Measurements from ENCODE around the gene APEX1. TPM values are rescaled to one million over a fixed set of nuclear protein-coding genes. Genes with fewer than 3 reads are reported as not detected.

The APEX1 gene
- total RNA-seq, 1 experiment from 2014 or later = 176 TPM

DNA sequence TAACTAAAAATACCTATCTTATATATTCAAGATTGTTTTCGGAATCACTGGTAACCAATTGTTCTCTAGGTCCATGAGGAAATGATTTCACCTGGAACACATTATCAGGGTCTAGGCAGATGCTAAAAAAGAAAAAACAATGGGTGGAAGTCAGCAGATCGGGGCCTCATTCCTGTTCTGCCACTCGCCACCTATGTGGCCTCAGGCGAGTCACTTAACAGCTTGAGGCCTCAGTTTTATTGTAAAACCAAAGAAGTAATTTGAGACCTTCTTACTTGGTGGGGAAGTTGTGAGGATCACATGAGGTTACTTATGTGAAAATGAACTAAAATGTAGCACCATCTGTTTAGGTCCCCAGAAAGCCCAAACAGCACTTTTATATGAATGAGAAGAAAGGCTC lies 44.1 kb downstream of the APEX1 start:
- Histone ChIP-seq H3K36me3 (ENCODE audit: control insufficient read depth, insufficient read depth, low read length) (no peaks in the 10 kb centered on the region), H3K27me3 (replicated peaks; ENCODE audit: control insufficient read depth, insufficient read depth, low read length) (no peaks in the 10 kb centered on the region), H3K9me3 (no peaks in the 10 kb centered on the region), H3K4me1 (peaks cover 7% of the 10 kb centered on the region; the same call in 1 of the 2 replicates), H3K4me3 (ENCODE audit: low read depth, low read length) (no peak overlapping the region)
- Mint-ChIP-seq H3K9me3 (ENCODE audit: unreplicated experiment) (peaks cover 6% of the 10 kb centered on the region), H3K27me3 (ENCODE audit: insufficient read depth, unreplicated experiment) (peaks cover 3% of the 10 kb centered on the region), H3K27ac (ENCODE audit: unreplicated experiment) (no peak overlapping the region), H3K36me3 (ENCODE audit: insufficient read depth, unreplicated experiment) (no peaks in the 10 kb centered on the region), H3K4me1 (ENCODE audit: low read depth, unreplicated experiment) (peaks cover 17% of the 10 kb centered on the region), H3K4me3 (ENCODE audit: unreplicated experiment) (no peak overlapping the region)
- CTCF ChIA-PET = no interaction called here
- DNase-seq = no peak
- intact Hi-C loops (cut with micrococcal nuclease; ENCODE audit: unreplicated experiment) = no loop called here
- TF ChIP-seq, protein P1, sequence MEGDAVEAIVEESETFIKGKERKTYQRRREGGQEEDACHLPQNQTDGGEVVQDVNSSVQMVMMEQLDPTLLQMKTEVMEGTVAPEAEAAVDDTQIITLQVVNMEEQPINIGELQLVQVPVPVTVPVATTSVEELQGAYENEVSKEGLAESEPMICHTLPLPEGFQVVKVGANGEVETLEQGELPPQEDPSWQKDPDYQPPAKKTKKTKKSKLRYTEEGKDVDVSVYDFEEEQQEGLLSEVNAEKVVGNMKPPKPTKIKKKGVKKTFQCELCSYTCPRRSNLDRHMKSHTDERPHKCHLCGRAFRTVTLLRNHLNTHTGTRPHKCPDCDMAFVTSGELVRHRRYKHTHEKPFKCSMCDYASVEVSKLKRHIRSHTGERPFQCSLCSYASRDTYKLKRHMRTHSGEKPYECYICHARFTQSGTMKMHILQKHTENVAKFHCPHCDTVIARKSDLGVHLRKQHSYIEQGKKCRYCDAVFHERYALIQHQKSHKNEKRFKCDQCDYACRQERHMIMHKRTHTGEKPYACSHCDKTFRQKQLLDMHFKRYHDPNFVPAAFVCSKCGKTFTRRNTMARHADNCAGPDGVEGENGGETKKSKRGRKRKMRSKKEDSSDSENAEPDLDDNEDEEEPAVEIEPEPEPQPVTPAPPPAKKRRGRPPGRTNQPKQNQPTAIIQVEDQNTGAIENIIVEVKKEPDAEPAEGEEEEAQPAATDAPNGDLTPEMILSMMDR (IDR thresholded peaks at IDR 0.05; ENCODE audit: insufficient read depth in 1 of 2, low read depth in 1 of 2, low read length in 1 of 2, severe bottlenecking in 1 of 2, unreplicated experiment in 1 of 2) = no peak
- POLR2A ChIA-PET = no interaction called here
- no TSS peak for BruUV-seq (replicated peaks)

DNA sequence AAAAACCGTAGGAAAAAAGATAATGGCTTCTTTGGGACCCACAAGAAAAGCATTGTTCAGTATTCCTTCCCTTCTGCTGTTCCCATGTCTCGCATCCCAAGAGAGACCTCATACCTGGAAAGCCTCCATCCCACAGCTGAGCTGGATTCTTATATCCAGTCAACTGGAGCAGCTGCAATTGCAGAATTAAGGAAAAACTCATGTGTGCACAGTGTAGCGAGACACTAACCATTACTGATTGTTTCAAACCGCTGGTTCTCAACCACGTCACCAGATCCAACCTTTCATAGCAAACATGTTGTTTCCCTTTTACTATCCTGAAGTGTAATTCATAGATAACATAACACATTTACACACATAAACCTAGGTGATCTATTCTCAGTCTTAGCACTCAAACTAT lies 44.9 kb downstream of the APEX1 start:
- Mint-ChIP-seq H3K27me3 (ENCODE audit: insufficient read depth, unreplicated experiment) (peaks cover 3% of the 10 kb centered on the region), H3K9me3 (ENCODE audit: unreplicated experiment) (peaks cover 6% of the 10 kb centered on the region), H3K4me1 (ENCODE audit: low read depth, unreplicated experiment) (peaks cover 18% of the 10 kb centered on the region), H3K27ac (ENCODE audit: unreplicated experiment) (no peak overlapping the region), H3K4me3 (ENCODE audit: unreplicated experiment) (no peak overlapping the region), H3K36me3 (ENCODE audit: insufficient read depth, unreplicated experiment) (no peaks in the 10 kb centered on the region)
- peaks cover 7% of the 10 kb centered on the region; the same call in 1 of the 2 replicates for H3K4me1 ChIP-seq
- no peaks in the 10 kb centered on the region for H3K27me3 ChIP-seq (replicated peaks; ENCODE audit: control insufficient read depth, insufficient read depth, low read length)
- H3K9me3 ChIP-seq = no peaks in the 10 kb centered on the region
- no peak overlapping the region for H3K4me3 ChIP-seq (ENCODE audit: low read depth, low read length)
- TF ChIP-seq, protein P1 (IDR thresholded peaks at IDR 0.05; ENCODE audit: insufficient read depth in 1 of 2, low read depth in 1 of 2, low read length in 1 of 2, severe bottlenecking in 1 of 2, unreplicated experiment in 1 of 2) = no peak
- H3K36me3 ChIP-seq (ENCODE audit: control insufficient read depth, insufficient read depth, low read length) = no peaks in the 10 kb centered on the region
- BruUV-seq (replicated peaks) = no TSS peak
- CTCF ChIA-PET = no interaction called here
- intact Hi-C loops (cut with micrococcal nuclease; ENCODE audit: unreplicated experiment) = no loop called here
- POLR2A ChIA-PET = no interaction called here
- DNase-seq = no peak

DNA sequence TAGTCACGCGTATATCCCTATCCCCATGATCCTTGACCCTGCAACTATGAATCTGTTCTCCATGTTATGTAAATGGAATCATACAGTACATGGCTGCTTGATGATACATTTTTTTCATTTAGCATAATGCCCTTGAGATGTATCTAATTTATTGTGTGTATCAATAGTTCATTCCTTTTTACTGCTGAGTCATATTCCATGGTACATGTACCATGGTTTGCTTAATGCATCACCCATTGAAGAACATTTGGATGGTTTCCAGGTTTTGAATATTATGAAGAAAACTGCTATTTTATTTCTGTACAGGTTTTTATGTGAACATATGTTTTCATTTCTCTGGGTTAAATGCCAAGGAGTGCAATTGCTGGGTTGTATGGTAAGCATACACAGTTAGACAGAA lies 46.3 kb downstream of the APEX1 start:
- ChIA-PET POLR2A (no interaction called here), CTCF (no interaction called here)
- TF ChIP-seq, protein P1 (IDR thresholded peaks at IDR 0.05; ENCODE audit: insufficient read depth in 1 of 2, low read depth in 1 of 2, low read length in 1 of 2, severe bottlenecking in 1 of 2, unreplicated experiment in 1 of 2) = no peak
- no peak overlapping the region for H3K27ac Mint-ChIP-seq (ENCODE audit: unreplicated experiment)
- H3K36me3 Mint-ChIP-seq (ENCODE audit: insufficient read depth, unreplicated experiment) = no peaks in the 10 kb centered on the region
- Histone ChIP-seq H3K4me3 (ENCODE audit: low read depth, low read length) (no peak overlapping the region), H3K9me3 (no peaks in the 10 kb centered on the region), H3K36me3 (ENCODE audit: control insufficient read depth, insufficient read depth, low read length) (no peaks in the 10 kb centered on the region), H3K27me3 (replicated peaks; ENCODE audit: control insufficient read depth, insufficient read depth, low read length) (no peaks in the 10 kb centered on the region), H3K4me1 (peaks cover 7% of the 10 kb centered on the region; the same call in 1 of the 2 replicates)
- H3K4me3 Mint-ChIP-seq (ENCODE audit: unreplicated experiment) = no peak overlapping the region
- no TSS peak for BruUV-seq (replicated peaks)
- H3K27me3 Mint-ChIP-seq (ENCODE audit: insufficient read depth, unreplicated experiment) = peaks cover 3% of the 10 kb centered on the region
- intact Hi-C loops (cut with micrococcal nuclease; ENCODE audit: unreplicated experiment) = no loop called here
- H3K4me1 Mint-ChIP-seq (ENCODE audit: low read depth, unreplicated experiment) = peaks cover 18% of the 10 kb centered on the region
- no peaks in the 10 kb centered on the region for H3K9me3 Mint-ChIP-seq (ENCODE audit: unreplicated experiment)
- no peak for DNase-seq

Measured in Caco-2 (cell line).